ES-I3 (cell line): ENCODE results near the gene NIM1K.
"Not testable (repeated sequence)": the region's sequence is repeated elsewhere in the genome, so short reads cannot be mapped to it uniquely, and the experiment has no call there.

Experiments used
- H3K36me3 ChIP-seq: 2 replicates; pipeline ENCODE4 v1.6.1; 2013; ENCODE audit warnings: mild to moderate bottlenecking, low read length, control low read depth, moderate library complexity; ENCODE audit not compliant: insufficient read depth
- H3K4me1 ChIP-seq: 2 replicates; pipeline ENCODE4 v1.6.1; 2013; ENCODE audit warnings: mild to moderate bottlenecking, control low read depth, low read length; ENCODE audit not compliant: insufficient read depth
- H3K9ac ChIP-seq: 2 replicates; pipeline ENCODE4 v1.6.1; 2013; ENCODE audit warnings: low read depth, mild to moderate bottlenecking, low read length, moderate library complexity
- H3K9me3 ChIP-seq: 2 replicates; pipeline ENCODE4 v1.6.1; 2013; ENCODE audit warnings: mild to moderate bottlenecking, low read length, moderate library complexity; ENCODE audit not compliant: control insufficient read depth, insufficient read depth

Gene NIM1K

GRCh38 chr5:43191740-43192557 is at the start of gene NIM1K:
Gene NIM1K (plus strand): TSS chr5:43192225. CDS start chr5:43245776, 53,551 bp downstream.
- Histone ChIP-seq H3K9ac (peak within 1 kb of the TSS; percentile 42; the same call in 1 of the 2 replicates), H3K9me3 (no peaks in the 10 kb centered on the region), H3K36me3 (no peaks in the 10 kb centered on the region), H3K4me1 (no peaks in the 10 kb centered on the region; the same call in 1 of the 2 replicates)

DNA sequence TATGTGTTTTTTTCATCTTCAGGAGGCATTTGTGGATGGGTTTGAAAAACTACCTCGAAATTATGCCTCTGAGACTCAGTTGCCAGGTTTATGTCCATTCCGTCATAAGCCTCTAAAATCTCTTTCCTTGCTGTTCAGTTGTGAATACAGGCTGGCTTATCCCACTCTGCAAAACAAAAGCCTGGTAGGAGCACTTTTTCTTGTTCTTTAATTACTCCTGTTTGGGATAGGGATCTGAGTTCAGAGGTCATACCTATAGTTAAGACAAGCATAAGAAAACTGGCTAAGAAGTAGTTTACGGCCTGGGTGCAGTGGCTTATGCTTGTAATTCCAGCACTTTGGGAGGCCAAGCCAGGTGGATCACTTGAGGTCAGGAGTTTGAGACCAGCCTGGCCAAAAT is 47.0 kb upstream of the NIM1K start:
- Histone ChIP-seq H3K36me3 (peaks cover 8% of the 10 kb centered on the region), H3K9ac (no peak overlapping the region), H3K9me3 (no peaks in the 10 kb centered on the region), H3K4me1 (no peaks in the 10 kb centered on the region)

- Histone ChIP-seq H3K36me3 (peaks cover 7% of the 10 kb centered on the region), H3K9ac (no peak overlapping the region), H3K9me3 (no peaks in the 10 kb centered on the region), H3K4me1 (no peaks in the 10 kb centered on the region)
Observed at GRCh38 chr5:43146958-43147357, 45.1 kb upstream of the NIM1K start.

DNA sequence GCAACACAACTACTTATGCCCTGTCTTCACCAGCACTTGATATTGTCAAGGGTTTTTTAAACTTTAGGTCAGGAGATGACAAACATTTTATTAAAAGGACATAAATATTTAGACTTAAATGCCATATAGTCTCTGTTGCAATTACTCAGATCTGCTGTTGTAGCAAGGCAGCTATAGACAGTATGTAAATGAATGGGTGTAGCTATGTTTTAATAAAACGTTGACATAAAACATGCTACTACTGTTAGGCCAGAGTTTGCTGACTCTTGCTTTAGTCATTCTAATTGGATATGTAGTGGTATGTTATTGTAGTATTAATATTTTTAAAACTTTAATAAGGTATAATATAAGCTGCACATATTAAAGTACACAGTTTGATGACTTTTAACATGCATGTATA is 43.6 kb upstream of the NIM1K start:
- Histone ChIP-seq H3K9ac (no peak overlapping the region), H3K36me3 (peaks cover 7% of the 10 kb centered on the region), H3K9me3 (no peaks in the 10 kb centered on the region), H3K4me1 (no peaks in the 10 kb centered on the region)

DNA sequence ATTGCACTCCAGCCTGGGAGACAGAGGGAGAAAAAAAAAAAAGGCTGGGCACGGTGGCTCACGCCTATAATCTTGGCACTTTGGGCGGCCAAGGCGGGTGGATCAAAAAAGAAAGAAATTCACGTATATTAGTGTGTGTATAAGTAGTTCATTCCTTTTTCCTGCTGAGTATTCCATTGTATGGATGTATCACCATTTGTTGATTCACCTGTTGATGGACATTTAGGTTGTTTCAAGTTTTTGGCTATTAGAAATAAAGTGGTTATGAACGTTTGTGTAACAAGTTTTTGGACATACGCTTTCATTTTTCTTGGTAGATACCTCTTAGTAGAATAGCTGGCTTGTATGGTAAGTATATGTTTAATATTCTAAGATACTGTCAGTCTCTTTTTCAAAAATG is 42.8 kb upstream of the NIM1K start:
- H3K9ac ChIP-seq, result no peak overlapping the region
- no peaks in the 10 kb centered on the region for H3K4me1 ChIP-seq
- H3K9me3 ChIP-seq, result no peaks in the 10 kb centered on the region
- H3K36me3 ChIP-seq, result peaks cover 7% of the 10 kb centered on the region

GRCh38 chr5:43150075-43150474 is 42.0 kb upstream of the NIM1K start:
- peaks cover 3% of the 10 kb centered on the region; the same call in 1 of the 2 replicates for H3K36me3 ChIP-seq

GRCh38 chr5:43150748-43151147 is 41.3 kb upstream of the NIM1K start:
- peaks cover 3% of the 10 kb centered on the region; the same call in 1 of the 2 replicates for H3K36me3 ChIP-seq
- no peaks in the 10 kb centered on the region for H3K9me3 ChIP-seq
- 0 out of 2 replicates have a peak, but pooled peaks cover 7% of the 10 kb centered on the region for H3K4me1 ChIP-seq
- H3K9ac ChIP-seq, result no peak overlapping the region

More at GRCh38 chr5:43150075-43150474, 42.0 kb upstream of the NIM1K start:
- Histone ChIP-seq H3K9ac (no peak overlapping the region), H3K9me3 (no peaks in the 10 kb centered on the region), H3K4me1 (0 out of 2 replicates have a peak, but pooled peaks cover 4% of the 10 kb centered on the region)

- Histone ChIP-seq H3K4me1 (0 out of 2 replicates have a peak, but pooled peaks cover 7% of the 10 kb centered on the region), H3K9me3 (no peaks in the 10 kb centered on the region), H3K9ac (no peak overlapping the region), H3K36me3 (peaks cover 3% of the 10 kb centered on the region; the same call in 1 of the 2 replicates)
Observed at GRCh38 chr5:43152946-43153345, 39.1 kb upstream of the NIM1K start.

DNA sequence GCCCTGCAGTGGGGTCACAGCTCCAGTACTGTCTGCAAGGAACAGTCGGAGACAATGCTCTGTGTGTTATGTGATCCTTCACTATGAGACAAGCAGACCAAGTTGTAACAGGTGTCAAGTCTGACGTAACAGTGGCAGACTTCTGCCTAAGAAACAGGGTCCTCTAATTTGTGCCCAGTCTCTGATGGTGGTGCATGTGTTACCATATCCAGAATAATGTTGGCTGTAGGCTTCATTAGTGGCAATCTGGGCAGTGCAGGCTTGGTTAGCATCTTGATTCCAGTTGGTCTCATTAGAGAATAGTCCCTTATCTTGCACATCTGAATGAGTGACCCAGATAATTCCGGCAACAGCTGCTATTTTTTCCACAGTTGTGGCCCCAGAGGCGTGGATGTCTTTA is 37.6 kb upstream of the NIM1K start:
- Histone ChIP-seq H3K36me3 (peaks cover 6% of the 10 kb centered on the region), H3K4me1 (0 out of 2 replicates have a peak, but pooled peaks cover 7% of the 10 kb centered on the region), H3K9ac (no peak overlapping the region), H3K9me3 (no peaks in the 10 kb centered on the region)

- no peaks in the 10 kb centered on the region for H3K9me3 ChIP-seq
- H3K36me3 ChIP-seq, result peaks cover 3% of the 10 kb centered on the region
- H3K4me1 ChIP-seq, result 0 out of 2 replicates have a peak, but pooled peaks cover 7% of the 10 kb centered on the region
- H3K9ac ChIP-seq, result no peak overlapping the region
Observed at GRCh38 chr5:43155394-43156096, 36.5 kb upstream of the NIM1K start.

DNA sequence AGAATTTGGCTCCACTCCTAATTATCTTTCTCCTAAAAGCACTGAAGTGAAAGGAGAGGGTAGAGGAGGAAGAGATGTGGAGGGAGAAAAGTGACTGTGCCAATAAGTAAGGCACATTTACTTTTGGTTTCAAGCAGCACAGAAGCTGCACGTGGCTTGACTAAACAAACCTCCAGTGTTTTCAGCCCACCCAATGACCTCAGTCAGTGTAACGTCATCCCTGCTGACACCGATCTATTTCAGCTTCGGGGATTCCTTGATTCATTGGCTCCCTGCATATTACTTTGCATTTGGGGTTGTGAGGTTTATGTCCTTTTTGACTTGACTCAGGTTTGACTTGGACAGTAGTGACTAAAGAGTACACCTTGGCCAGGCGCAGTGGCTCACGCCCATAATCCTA is 35.6 kb upstream of the NIM1K start:
- peaks cover 5% of the 10 kb centered on the region for H3K36me3 ChIP-seq
- H3K9me3 ChIP-seq, result no peaks in the 10 kb centered on the region
- no peak overlapping the region for H3K9ac ChIP-seq
- H3K4me1 ChIP-seq, result 0 out of 2 replicates have a peak, but pooled peaks cover 7% of the 10 kb centered on the region

- Histone ChIP-seq H3K9me3 (no peaks in the 10 kb centered on the region), H3K9ac (no peak overlapping the region), H3K4me1 (0 out of 2 replicates have a peak, but pooled peaks cover 7% of the 10 kb centered on the region), H3K36me3 (peaks cover 8% of the 10 kb centered on the region)
Observed at GRCh38 chr5:43157068-43157467, 35.0 kb upstream of the NIM1K start.

DNA sequence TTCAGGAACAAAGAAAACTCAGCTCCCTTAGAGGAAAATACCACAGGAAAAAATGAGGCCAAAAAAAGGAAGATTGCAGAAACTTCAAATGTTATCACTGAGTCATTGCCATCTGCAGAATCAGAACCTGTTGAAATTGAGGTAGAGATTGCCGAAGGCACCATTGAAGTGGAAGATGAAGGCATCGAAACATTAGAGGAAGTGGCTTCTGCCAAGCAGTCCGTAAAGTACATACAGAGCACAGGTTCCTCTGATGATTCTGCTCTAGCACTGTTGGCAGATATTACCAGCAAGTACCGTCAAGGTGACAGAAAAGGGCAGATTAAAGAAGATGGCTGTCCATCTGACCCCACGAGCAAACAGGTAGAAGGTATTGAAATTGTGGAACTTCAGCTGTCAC is 30.8 kb upstream of the NIM1K start:
- no peaks in the 10 kb centered on the region for H3K4me1 ChIP-seq
- no peaks in the 10 kb centered on the region for H3K9me3 ChIP-seq
- no peak overlapping the region for H3K9ac ChIP-seq
- H3K36me3 ChIP-seq, result peaks cover 8% of the 10 kb centered on the region

DNA sequence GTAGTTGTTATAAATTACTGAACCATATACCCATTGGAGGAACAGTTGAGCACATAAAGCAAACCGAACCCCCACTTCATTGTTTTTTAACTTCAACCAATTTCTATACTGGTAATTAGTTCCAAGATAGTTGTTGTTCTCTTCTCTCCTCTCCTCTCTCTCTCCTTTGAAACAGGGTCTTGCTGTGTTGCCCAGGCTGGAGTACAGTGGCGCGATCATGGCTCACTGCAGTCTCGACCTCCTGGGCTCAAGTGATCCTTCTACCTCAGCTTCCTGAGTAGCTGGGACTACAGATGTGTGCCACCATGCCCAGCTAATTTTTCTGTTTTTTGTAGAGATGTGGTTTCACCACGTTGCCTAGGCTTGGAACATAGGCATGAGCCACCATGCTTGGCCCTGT is 27.2 kb upstream of the NIM1K start:
- not testable (repeated sequence) for H3K4me1 ChIP-seq, H3K36me3 ChIP-seq, H3K9me3 ChIP-seq, H3K9ac ChIP-seq
